ENCODE data around the gene RIPOR1.
"Not testable (repeated sequence)": the region's sequence is repeated elsewhere in the genome, so short reads cannot be mapped to it uniquely, and the experiment has no call there.

Gene RIPOR1

DNA sequence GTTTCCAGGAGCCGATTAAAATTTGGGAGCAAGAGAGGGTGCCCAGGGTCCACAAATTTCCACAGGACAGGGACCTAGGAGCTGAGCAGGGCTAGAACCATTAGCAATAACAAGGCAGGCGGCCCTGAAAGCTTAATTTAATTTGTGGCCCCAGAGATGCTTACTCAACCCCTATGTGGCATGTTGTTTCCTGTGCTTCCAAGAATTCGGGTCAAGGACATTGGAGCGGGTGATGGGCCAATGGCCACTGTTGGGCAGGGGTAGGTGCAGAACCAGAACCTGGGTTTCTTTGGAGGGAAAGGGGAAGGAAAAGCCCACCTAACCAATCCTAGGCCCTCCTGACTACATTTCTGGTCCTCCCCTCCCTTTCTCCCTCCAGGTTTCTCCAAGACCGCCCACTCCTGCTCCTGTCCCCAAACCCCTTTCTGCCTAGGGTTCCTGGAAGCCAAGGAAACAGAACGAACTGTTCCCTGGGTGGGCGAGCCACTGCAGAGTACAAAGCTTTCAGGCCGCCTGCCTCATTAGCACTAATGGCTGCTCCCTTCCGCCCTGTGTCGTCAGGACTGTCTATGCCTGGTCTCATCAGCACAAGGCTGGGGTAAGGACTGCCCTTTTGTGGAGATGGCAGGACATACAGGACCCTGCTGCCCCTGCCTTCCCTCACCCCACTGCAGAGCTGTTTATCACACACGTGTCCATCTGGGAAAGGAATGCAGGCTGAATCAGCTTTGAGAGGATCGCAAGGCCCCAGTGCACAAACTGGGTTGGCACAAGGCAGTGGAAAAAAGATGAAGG lies 44.7 kb upstream of the RIPOR1 start:
- TF ChIP-seq, protein P1, sequence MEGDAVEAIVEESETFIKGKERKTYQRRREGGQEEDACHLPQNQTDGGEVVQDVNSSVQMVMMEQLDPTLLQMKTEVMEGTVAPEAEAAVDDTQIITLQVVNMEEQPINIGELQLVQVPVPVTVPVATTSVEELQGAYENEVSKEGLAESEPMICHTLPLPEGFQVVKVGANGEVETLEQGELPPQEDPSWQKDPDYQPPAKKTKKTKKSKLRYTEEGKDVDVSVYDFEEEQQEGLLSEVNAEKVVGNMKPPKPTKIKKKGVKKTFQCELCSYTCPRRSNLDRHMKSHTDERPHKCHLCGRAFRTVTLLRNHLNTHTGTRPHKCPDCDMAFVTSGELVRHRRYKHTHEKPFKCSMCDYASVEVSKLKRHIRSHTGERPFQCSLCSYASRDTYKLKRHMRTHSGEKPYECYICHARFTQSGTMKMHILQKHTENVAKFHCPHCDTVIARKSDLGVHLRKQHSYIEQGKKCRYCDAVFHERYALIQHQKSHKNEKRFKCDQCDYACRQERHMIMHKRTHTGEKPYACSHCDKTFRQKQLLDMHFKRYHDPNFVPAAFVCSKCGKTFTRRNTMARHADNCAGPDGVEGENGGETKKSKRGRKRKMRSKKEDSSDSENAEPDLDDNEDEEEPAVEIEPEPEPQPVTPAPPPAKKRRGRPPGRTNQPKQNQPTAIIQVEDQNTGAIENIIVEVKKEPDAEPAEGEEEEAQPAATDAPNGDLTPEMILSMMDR (IDR thresholded peaks at IDR 0.05; ENCODE audit: low read depth, low read length), result no peak
- in situ Hi-C loops (cut with HindIII; ENCODE audit: low sequenced_read_pairs), result no loop called here

DNA sequence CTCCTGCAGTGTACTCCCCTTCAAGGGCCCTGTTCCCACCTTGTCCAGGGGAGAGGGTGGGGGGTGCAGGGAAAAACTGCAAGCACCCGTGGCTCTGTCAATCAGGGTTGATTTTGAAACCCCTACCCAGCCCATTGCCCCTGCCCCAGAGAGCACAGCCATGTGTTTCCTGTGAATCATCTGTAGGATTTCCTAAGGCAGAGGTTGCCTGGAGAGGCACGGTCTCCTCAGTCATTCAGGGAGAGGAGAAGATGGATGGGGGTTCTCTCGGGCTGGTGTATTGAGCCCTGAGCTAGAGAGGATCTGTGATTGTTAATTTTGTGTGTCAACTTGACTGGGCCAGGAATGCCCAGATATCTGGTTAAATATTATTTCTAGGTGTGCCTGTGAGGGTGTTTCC lies 41.8 kb upstream of the RIPOR1 start:
- in situ Hi-C loops (cut with HindIII; ENCODE audit: low sequenced_read_pairs), result no loop called here
- no peak overlapping the region for H3K4me3 ChIP-seq (ENCODE audit: low read depth, low read length)
- DNase-seq (ENCODE audit: low read depth, low spot score), result no peak
- TF ChIP-seq, protein P1 (IDR thresholded peaks at IDR 0.05; ENCODE audit: low read depth, low read length), result no peak

More for the DNA sequence above, 44.7 kb upstream of the RIPOR1 start:
- no peak for DNase-seq (ENCODE audit: low read depth, low spot score)
- no peak overlapping the region for H3K4me3 ChIP-seq (ENCODE audit: low read depth, low read length)

DNA sequence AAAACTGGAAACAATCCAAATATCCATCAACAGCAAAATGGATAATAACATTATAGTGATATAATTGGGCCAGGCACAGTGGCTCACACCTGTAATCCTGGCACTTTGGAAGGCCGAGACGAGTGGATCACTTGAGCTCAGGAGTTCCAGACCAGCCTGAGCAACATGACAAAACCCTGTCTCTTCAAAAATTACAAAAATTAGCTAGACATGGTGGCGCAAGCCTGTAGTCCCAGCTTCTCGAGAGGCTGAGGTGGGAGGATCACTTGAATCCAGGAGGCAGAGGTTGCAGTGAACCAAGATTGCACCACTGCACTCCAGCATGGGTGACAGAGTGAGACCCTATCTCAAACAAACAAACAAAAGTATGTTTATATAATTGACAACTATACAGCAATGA lies 41.1 kb upstream of the RIPOR1 start:
- DNase-seq (ENCODE audit: low read depth, low spot score); in situ Hi-C loops (cut with HindIII; ENCODE audit: low sequenced_read_pairs); H3K4me3 ChIP-seq (ENCODE audit: low read depth, low read length): not testable (repeated sequence)

DNA sequence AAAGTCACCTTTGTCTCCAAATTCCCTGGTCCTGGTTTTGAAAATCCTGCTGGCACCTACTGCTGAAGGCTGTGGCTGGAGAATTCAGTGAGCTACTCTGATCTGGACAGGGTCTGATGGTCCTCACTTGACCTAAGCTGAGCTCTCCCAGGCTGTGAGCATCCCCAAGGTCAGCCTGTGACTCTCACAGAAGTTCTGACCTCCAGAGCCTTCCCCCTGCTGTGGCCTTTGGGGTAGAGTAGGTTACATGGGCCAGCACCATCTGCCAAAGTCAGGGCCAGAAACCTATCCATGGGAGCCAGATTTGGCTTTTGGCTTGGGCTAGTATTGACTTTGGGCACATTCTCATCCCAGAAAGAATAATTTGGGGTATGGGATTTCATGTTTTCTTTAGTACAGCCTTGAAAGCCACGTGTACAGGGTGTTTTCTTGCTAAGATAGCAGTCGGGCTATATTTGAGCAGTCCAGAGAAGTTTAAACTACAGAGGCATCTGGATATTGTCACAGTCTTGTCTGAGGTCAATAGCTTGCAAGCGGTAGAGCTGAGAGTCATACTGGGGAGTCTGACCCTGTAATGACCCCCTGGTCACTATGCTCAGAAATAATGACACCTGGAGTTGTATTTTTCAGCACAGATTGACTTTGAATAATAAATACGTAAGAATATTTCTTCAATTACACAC lies 39.1 kb upstream of the RIPOR1 start:
- in situ Hi-C loops (cut with HindIII; ENCODE audit: low sequenced_read_pairs), result no loop called here
- no peak for DNase-seq (ENCODE audit: low read depth, low spot score)
- H3K4me3 ChIP-seq (ENCODE audit: low read depth, low read length), result no peak overlapping the region
- TF ChIP-seq, protein P1 (IDR thresholded peaks at IDR 0.05; ENCODE audit: low read depth, low read length), result no peak

DNA sequence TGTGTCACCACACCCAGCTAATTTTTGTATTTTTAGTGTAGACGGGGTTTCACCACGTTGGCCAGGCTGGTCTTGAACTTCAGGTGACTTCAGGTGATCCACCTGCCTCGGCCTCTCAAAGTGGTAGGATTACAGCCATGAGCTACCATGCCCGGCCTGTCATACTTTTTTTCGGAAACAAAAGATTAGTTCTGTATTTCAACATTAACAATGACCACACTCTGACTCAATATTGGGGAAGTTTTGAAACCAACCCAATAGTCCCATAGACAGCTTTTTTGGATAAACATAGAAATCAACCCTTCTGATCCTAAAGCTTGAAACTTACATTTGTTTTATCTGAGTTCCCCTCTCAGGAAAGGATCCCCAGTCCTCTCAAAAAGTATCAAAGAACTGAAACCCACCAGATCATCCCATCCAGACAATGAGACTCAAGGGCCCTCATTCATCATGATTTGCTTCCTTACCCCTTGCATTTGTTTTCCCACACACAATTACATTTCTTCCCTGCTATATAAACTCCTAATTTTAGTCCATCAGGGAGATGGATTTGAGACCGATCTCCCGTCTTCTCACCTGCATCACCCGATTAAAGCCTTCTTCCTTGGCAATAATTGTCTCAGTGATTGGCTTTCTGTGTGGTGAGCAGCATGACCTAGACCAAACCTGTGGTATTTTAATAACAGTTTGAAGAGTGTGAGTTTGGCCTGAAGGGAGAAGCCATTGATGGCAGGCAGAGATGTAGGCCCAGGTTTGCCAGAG lies 38.1 kb upstream of the RIPOR1 start:
- in situ Hi-C loops (cut with HindIII; ENCODE audit: low sequenced_read_pairs), result no loop called here
- TF ChIP-seq, protein P1 (IDR thresholded peaks at IDR 0.05; ENCODE audit: low read depth, low read length), result no peak
- DNase-seq (ENCODE audit: low read depth, low spot score), result no peak
- H3K4me3 ChIP-seq (ENCODE audit: low read depth, low read length), result no peak overlapping the region

DNA sequence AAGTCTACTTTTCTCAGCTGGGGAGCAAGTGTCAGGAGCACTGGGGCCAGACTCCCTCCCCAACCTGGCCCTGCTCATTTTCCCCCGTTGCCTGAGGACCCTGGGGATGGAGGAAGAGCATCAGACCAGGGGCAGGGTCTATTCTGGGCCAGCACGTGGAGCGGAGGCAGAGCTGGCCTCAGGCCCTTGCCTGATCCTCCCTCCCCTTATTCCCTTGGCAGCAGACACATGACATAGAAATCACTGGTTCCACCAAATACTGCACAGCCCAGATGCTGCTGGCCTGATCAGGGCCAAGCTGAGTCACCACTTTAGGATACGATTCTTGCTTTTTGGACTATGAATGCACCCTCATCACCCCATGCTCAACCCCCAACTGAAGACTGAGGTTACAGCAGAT lies 29.5 kb upstream of the RIPOR1 start:
- no peak overlapping the region for H3K4me3 ChIP-seq (ENCODE audit: low read depth, low read length)
- TF ChIP-seq, protein P1 (IDR thresholded peaks at IDR 0.05; ENCODE audit: low read depth, low read length), result no peak
- no peak for DNase-seq (ENCODE audit: low read depth, low spot score)
- in situ Hi-C loops (cut with HindIII; ENCODE audit: low sequenced_read_pairs), result no loop called here

All from astrocyte of the spinal cord (primary cell).